ENCODE measurements around the gene FEM1B.
A peak's percentile ranks its signal among the peaks of the same experiment; 100 is the strongest.

FEM1B gene

DNA sequence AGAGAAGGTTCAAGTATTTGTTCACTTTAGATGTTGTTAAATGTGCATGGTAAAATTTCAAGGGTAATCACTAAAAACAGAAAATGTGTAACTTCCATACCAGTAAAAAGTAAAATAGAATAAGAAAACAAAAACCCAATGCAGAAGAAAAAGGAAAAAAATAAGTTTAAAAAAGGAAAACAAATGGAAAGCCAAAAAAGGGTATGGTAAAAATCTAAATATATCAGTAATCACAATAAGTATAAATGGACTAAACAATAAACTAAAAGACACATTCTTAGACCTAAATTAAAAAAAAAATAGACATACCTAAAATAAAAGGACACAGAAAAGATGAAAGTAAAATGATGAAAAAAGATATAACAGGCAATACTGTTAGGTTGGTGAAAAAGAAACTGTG lies 38.5 kb upstream of the FEM1B start:
- no peak for DNase-seq
- TF ChIP-seq, protein P1, sequence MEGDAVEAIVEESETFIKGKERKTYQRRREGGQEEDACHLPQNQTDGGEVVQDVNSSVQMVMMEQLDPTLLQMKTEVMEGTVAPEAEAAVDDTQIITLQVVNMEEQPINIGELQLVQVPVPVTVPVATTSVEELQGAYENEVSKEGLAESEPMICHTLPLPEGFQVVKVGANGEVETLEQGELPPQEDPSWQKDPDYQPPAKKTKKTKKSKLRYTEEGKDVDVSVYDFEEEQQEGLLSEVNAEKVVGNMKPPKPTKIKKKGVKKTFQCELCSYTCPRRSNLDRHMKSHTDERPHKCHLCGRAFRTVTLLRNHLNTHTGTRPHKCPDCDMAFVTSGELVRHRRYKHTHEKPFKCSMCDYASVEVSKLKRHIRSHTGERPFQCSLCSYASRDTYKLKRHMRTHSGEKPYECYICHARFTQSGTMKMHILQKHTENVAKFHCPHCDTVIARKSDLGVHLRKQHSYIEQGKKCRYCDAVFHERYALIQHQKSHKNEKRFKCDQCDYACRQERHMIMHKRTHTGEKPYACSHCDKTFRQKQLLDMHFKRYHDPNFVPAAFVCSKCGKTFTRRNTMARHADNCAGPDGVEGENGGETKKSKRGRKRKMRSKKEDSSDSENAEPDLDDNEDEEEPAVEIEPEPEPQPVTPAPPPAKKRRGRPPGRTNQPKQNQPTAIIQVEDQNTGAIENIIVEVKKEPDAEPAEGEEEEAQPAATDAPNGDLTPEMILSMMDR (IDR thresholded peaks at IDR 0.05; ENCODE audit: low read depth, low read length, missing control alignments), result no peak
- H3K27me3 ChIP-seq (replicated peaks), result no peaks in the 10 kb centered on the region
- no peaks in the 10 kb centered on the region for H3K36me3 ChIP-seq (replicated peaks)
- in situ Hi-C loops (cut with HindIII; ENCODE audit: low pct_ligation_motif_present, low sequenced_read_pairs), result no loop called here
- H3K27ac ChIP-seq, result no peak overlapping the region
- H3K4me3 ChIP-seq (ENCODE audit: low read depth, low read length), result no peak overlapping the region

DNA sequence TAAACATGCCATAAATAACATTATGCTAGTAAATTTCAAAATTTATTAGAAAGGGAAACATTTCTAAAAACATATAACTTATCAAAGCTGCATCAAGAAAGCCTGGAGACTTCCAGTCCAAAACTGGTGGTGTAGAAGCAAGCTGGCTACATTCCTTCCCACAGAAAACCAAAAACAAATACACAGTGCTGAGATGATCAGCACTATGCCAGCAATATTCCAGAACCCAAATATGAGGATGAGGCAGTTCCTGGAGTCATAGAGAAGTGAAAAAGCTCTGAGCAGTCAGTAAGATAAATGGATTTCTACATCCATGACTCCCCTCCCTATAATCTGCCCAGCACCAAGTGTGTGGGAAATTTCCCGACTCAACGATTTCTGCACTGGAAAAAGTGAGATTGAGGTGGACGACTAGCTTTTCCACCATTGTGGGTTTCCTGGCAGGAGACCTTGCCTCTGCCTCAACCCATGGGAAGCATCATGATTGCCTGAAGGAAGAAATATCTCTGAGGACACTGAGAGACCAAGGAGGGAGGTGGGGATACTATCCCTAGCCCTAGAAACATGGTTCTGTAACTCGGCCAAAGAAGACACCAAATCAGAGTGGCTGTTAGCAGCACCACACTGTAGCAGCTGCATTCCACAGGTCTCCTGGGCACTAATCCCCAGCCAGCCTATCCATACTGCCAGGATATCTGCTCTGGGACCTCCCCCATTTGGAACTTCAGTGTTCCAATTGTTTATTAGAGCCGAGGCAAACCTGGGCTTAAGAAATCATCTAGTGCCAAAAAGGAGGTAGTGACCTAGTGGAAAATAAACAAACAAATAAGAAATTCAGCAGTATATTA lies 36.2 kb upstream of the FEM1B start:
- H3K36me3 ChIP-seq (replicated peaks), result no peaks in the 10 kb centered on the region
- H3K27me3 ChIP-seq (replicated peaks), result no peaks in the 10 kb centered on the region
- TF ChIP-seq, protein P1 (IDR thresholded peaks at IDR 0.05; ENCODE audit: low read depth, low read length, missing control alignments), result no peak
- no peak for DNase-seq
- no peak overlapping the region for H3K27ac ChIP-seq
- H3K4me3 ChIP-seq (ENCODE audit: low read depth, low read length), result no peak overlapping the region
- in situ Hi-C loops (cut with HindIII; ENCODE audit: low pct_ligation_motif_present, low sequenced_read_pairs), result no loop called here

DNA sequence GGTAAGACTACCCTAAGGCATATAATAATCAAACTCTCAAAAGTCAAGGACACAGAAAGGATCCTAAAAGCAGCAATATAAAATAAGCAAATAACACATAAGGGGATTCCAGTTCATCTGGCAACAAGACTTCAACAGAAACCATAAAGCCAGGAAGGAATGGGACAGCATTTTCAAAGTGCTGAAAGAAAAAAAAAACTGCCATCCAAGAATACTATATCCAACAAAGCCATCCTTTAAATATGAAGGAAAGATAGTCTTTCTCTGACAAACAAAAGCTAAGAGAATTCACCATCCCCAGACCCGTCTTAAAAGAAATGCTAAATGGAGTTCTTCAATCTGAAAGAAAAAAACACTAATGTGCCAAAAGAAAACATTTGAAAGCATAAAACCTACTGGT lies 33.3 kb upstream of the FEM1B start:
- H3K4me3 ChIP-seq (ENCODE audit: low read depth, low read length), result no peak overlapping the region
- H3K27ac ChIP-seq, result no peak overlapping the region
- no peaks in the 10 kb centered on the region for H3K27me3 ChIP-seq (replicated peaks)
- no peaks in the 10 kb centered on the region for H3K36me3 ChIP-seq (replicated peaks)
- TF ChIP-seq, protein P1 (IDR thresholded peaks at IDR 0.05; ENCODE audit: low read depth, low read length, missing control alignments), result no peak
- DNase-seq, result no peak
- in situ Hi-C loops (cut with HindIII; ENCODE audit: low pct_ligation_motif_present, low sequenced_read_pairs), result no loop called here

DNA sequence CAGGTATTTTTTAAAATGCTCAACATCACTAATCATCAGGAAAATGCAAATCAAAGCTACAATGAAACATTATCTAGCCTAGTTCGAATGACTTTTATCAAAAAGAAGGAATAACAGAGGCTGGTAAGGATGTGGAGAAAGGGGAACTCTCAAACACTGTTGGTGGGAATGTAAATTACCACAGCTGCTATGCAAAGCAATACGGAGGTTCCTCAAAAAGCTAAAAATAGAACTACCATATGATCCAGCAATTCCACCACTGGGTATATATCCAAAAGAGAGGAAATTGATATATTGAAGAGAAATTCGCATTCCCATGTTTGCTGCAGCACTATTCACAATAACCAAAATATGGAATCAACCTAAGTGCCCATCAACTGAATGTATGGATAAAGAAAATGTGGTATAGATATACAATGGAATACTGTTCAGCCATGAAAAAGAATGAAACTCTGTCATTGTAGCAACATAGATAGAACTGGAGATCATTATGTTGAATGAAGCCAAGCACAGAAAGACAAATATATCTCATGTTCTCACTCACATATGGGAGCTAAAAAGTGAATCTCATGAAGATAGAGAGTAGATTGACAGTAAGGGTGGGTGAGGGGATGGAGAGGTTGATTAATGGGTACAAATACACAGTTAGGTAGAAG lies 28.4 kb upstream of the FEM1B start:
- DNase-seq, result no peak
- Histone ChIP-seq H3K27ac (no peak overlapping the region), H3K27me3 (replicated peaks) (no peaks in the 10 kb centered on the region), H3K4me3 (ENCODE audit: low read depth, low read length) (no peak overlapping the region), H3K36me3 (replicated peaks) (no peaks in the 10 kb centered on the region)
- TF ChIP-seq, protein P1 (IDR thresholded peaks at IDR 0.05; ENCODE audit: low read depth, low read length, missing control alignments), result no peak
- in situ Hi-C loops (cut with HindIII; ENCODE audit: low pct_ligation_motif_present, low sequenced_read_pairs), result no loop called here

DNA sequence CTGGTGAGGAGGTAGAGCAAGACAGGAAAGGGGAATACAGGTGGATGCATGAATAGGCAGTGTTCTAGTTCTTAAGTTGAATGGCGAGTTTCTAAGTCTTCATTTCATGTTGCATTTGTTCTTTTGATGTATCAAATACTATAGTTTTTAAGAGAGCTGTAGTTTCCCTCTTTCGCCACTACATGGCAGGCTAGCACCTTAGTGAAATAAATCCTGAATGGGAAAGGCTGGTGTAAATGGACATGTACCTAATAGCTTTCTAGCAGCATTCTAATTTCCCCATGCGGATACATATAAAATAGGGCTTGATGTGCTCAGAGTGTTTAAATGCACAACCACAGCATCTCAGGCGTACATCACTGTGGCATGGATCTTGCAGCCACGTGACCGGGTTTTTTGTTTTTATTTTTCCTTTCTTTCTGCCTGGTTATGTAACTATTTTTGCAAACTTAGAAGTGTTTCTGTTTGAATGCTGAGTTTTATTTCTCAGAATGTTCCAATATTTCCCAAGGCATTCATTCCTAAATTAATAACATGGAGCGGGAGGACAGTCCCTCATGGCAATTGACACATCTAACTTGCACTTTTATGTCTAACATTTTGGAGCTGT lies 24.5 kb upstream of the FEM1B start:
- H3K36me3 ChIP-seq (replicated peaks), result no peaks in the 10 kb centered on the region
- TF ChIP-seq, protein P1 (IDR thresholded peaks at IDR 0.05; ENCODE audit: low read depth, low read length, missing control alignments), result peak; percentile 81
- in situ Hi-C loops (cut with HindIII; ENCODE audit: low pct_ligation_motif_present, low sequenced_read_pairs), result no loop called here
- H3K27me3 ChIP-seq (replicated peaks), result no peaks in the 10 kb centered on the region
- DNase-seq, result peak; percentile 74
- no peak overlapping the region for H3K4me3 ChIP-seq (ENCODE audit: low read depth, low read length)
- H3K27ac ChIP-seq, result no peak overlapping the region

Measured in brain microvascular endothelial cell (primary cell).